GM18526 (cell line): ENCODE results near the gene CAMK2B.

Source experiments
- POLR2A ChIP-seq: IDR thresholded peaks from 3 replicates; pipeline ENCODE4 v1.6.1; 2011; ENCODE audit not compliant: insufficient read length; ENCODE audit errors: extremely low read depth

Gene CAMK2B

GRCh38 chr7:44278451-44279161 lies 46.8 kb downstream of the CAMK2B start:
- TF ChIP-seq POLR2A, result no peak

- no peak for TF ChIP-seq POLR2A
Measured at GRCh38 chr7:44277851-44278250, 47.5 kb downstream of the CAMK2B start.

- no peak for TF ChIP-seq POLR2A
Measured at GRCh38 chr7:44277391-44277790, 48.0 kb downstream of the CAMK2B start.

- TF ChIP-seq POLR2A, result no peak
Measured at GRCh38 chr7:44276571-44277221, 48.7 kb downstream of the CAMK2B start.

- no peak for TF ChIP-seq POLR2A
Measured at GRCh38 chr7:44275957-44276570, 49.3 kb downstream of the CAMK2B start.

GRCh38 chr7:44275146-44275545 lies 50.2 kb downstream of the CAMK2B start:
- no peak for TF ChIP-seq POLR2A

- TF ChIP-seq POLR2A, result no peak
Measured at GRCh38 chr7:44274623-44274975, 50.8 kb downstream of the CAMK2B start.

GRCh38 chr7:44273681-44274622 lies 51.4 kb downstream of the CAMK2B start:
- no peak for TF ChIP-seq POLR2A

GRCh38 chr7:44272981-44273380 lies 52.4 kb downstream of the CAMK2B start:
- no peak for TF ChIP-seq POLR2A

- TF ChIP-seq POLR2A, result no peak
Measured at GRCh38 chr7:44272456-44272855, 52.9 kb downstream of the CAMK2B start.

- TF ChIP-seq POLR2A, result no peak
Measured at GRCh38 chr7:44269943-44270493, 55.4 kb downstream of the CAMK2B start.

GRCh38 chr7:44269417-44269816 lies 56.0 kb downstream of the CAMK2B start:
- TF ChIP-seq POLR2A, result no peak

- no peak for TF ChIP-seq POLR2A
Measured at GRCh38 chr7:44268671-44269070, 56.7 kb downstream of the CAMK2B start.

GRCh38 chr7:44267719-44268421 lies 57.5 kb downstream of the CAMK2B start:
- no peak for TF ChIP-seq POLR2A

GRCh38 chr7:44267178-44267577 lies 58.2 kb downstream of the CAMK2B start:
- TF ChIP-seq POLR2A, result no peak

- TF ChIP-seq POLR2A, result no peak
Measured at GRCh38 chr7:44266526-44266925, 58.9 kb downstream of the CAMK2B start.
